Upper lobe of left lung (tissue), 6 donors: Measurements from ENCODE around the gene SRSF6. TPM values are rescaled to one million over a fixed set of nuclear protein-coding genes. Genes with fewer than 3 reads are reported as not detected.
A peak's percentile ranks its signal among the peaks of the same experiment; 100 is the strongest.

Experiments
- ATAC-seq, 2 donors: fragments of 200-7000 bp; cut with Tn5 transposase; one replicate each; pipeline ENCODE4 v1.9.1; 2022; ENCODE audit warnings: mild to moderate bottlenecking in 2 of 2, moderate library complexity in 2 of 2; ENCODE audit not compliant: low FRiP score in 2 of 2
- DNase-seq, 2 donors: peaks; one replicate each; pipeline ENCODE4 v3.0.0-alpha.2; 2019 to 2020
- H3K27ac ChIP-seq, 4 donors: fragments of 200-600 bp; sonication (generic); one replicate each; pipeline ENCODE4 v1.5.1; 2016 to 2019
- H3K27me3 ChIP-seq, 4 donors: fragments of 200-600 bp; sonication (generic); one replicate each; pipeline ENCODE4 v1.5.1; 2017 to 2019
- H3K36me3 ChIP-seq, 4 donors: fragments of 200-600 bp; sonication (generic); one replicate each; pipeline ENCODE4 v1.5.1; 2016 to 2019
- H3K4me1 ChIP-seq, 4 donors: fragments of 200-600 bp; sonication (generic); one replicate each; pipeline ENCODE4 v1.5.1; 2018 to 2019
- H3K4me3 ChIP-seq, 4 donors: fragments of 200-600 bp; sonication (generic); one replicate each; pipeline ENCODE4 v1.5.1; 2017 to 2019; ENCODE audit warnings: mild to moderate bottlenecking in 2 of 4, moderate library complexity in 1 of 4
- H3K9me3 ChIP-seq, 4 donors: fragments of 200-600 bp; sonication (generic); one replicate each; pipeline ENCODE4 v1.5.1; 2018 to 2019
- EP300 ChIP-seq, 4 donors: sonication (generic); formaldehyde crosslinking; IDR thresholded peaks; one replicate each; pipeline ENCODE4 v1.5.1; 2017; ENCODE audit warnings: antibody characterized with exemption in 4 of 4, control low read depth in 2 of 4
- POLR2A ChIP-seq, 4 donors: fragments of 450-650 bp; IDR thresholded peaks; one replicate each; pipeline ENCODE4 v1.5.1; 2016 to 2017; ENCODE audit warnings: antibody characterized with exemption in 4 of 4, mild to moderate bottlenecking in 2 of 4
- POLR2AphosphoS5 ChIP-seq, 2 donors: sonication (generic); formaldehyde crosslinking; IDR thresholded peaks; one replicate each; pipeline ENCODE4 v1.5.1; 2017; ENCODE audit warnings: antibody characterized with exemption in 2 of 2
- WGBS, 2 donors: methylation state at CpG; one replicate each; pipeline ENCODE4 v1.1.5; 2017 to 2018; 5-methylcytosine and 5-hydroxymethylcytosine counted together
- total RNA-seq, 6 donors: library from RNA; depleted of rRNA in 4 of 6; stranded (reverse); fragments of >200 nt in 4 of 6; gene quantifications; one replicate each; pipeline versions ENCODE4 v1.1.0 to v1.2.1, GENCODE V29; 2016 to 2021
- TF ChIP-seq, protein P1 (sequence below), 6 experiments: fragments of 450-650 bp in 4 of 6; fragments of 200-600 bp in 2 of 6; sonication (generic) in 2 of 6; IDR thresholded peaks; one replicate each; pipeline ENCODE4 v1.5.1; 2016 to 2019; ENCODE audit warnings: antibody characterized with exemption in 6 of 6
- donor health status: DM: no; HTN: no; CAD: no; lungs with moderate emphysema.
- donor health status: DM: no; HTN: yes; CAD: no; lungs with severe emphysema.

The SRSF6 gene
- total RNA-seq, 6 donors from 2014 or later: 48.4 to 147 (median 93.2) TPM

DNA sequence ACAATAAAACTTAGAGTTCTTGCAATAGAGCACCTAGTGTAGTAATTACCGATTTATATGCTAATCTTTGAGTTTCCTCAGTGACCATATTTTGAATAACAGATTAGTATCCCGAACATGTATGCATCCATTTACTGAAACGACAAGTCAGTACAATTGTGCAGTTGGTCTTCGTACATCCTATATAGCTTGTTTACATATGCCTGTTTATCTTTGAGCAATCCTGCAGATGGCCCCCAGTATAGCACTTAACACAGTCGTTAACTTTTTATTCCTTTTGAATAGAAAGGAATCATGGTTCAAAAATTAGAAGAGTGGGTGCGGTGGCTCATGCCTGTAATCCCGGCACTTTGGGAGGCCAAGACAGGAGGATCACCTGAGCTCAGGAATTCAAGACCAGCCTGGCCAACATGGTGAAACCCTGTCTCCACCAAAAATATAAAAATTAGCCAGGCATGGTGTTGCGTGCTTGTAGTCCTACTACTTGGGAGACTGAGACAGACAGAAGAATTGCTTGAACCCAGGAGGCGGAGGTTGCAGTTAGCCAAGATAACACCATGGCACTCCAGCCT lies 6.6 kb downstream of the SRSF6 start:
- H3K4me1 ChIP-seq: peaks cover 4 to 17% (median 11%) of the 10 kb centered on the region in 4 donors
- H3K27ac ChIP-seq: no peak overlapping the region
- 89 to 91% methylated on average over 9 of the region's 9 CpGs for WGBS, 2 donors
- H3K36me3 ChIP-seq: peaks cover 36 to 92% (median 66%) of the 10 kb centered on the region in 4 donors
- no peak overlapping the region for H3K4me3 ChIP-seq
- no peaks in the 10 kb centered on the region for H3K27me3 ChIP-seq
- no peak for ATAC-seq
- TF ChIP-seq, protein P1, sequence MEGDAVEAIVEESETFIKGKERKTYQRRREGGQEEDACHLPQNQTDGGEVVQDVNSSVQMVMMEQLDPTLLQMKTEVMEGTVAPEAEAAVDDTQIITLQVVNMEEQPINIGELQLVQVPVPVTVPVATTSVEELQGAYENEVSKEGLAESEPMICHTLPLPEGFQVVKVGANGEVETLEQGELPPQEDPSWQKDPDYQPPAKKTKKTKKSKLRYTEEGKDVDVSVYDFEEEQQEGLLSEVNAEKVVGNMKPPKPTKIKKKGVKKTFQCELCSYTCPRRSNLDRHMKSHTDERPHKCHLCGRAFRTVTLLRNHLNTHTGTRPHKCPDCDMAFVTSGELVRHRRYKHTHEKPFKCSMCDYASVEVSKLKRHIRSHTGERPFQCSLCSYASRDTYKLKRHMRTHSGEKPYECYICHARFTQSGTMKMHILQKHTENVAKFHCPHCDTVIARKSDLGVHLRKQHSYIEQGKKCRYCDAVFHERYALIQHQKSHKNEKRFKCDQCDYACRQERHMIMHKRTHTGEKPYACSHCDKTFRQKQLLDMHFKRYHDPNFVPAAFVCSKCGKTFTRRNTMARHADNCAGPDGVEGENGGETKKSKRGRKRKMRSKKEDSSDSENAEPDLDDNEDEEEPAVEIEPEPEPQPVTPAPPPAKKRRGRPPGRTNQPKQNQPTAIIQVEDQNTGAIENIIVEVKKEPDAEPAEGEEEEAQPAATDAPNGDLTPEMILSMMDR (IDR thresholded peaks at IDR 0.05): no peak
- TF ChIP-seq POLR2AphosphoS5 (IDR thresholded peaks at IDR 0.05) (no peak), EP300 (IDR thresholded peaks at IDR 0.05) (no peak), POLR2A (IDR thresholded peaks at IDR 0.05) (no peak)
- DNase-seq: no peak
- H3K9me3 ChIP-seq: no peaks in the 10 kb centered on the region

DNA sequence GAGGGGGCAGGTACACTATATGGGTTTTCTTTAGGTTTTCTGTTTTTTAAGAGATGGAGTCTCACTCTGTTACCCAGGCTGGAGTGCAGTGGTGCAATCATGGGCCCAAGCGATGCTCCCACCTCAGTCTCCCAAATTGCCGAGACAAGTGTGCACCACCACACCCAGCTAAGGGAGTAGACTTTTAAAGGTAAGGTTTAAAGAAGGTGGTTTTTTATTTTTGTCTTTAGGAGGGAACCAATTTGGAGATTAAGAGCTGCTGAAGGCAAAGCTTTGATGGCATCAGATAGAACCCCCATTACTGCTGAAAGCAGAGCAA lies 7.9 kb downstream of the SRSF6 start:
- DNase-seq (no peak), ATAC-seq (no peak)
- peaks cover 30 to 90% (median 54%) of the 10 kb centered on the region in 4 donors for H3K36me3 ChIP-seq
- H3K4me1 ChIP-seq: peaks cover 0 to 13% (median 7%) of the 10 kb centered on the region in 4 donors
- 95 to 97% methylated on average over 2 of the region's 2 CpGs for WGBS, 2 donors
- TF ChIP-seq, protein P1 (IDR thresholded peaks at IDR 0.05): no peak
- TF ChIP-seq EP300 (IDR thresholded peaks at IDR 0.05) (no peak), POLR2A (IDR thresholded peaks at IDR 0.05) (no peak), POLR2AphosphoS5 (IDR thresholded peaks at IDR 0.05) (no peak)
- no peak overlapping the region for H3K27ac ChIP-seq
- no peaks in the 10 kb centered on the region for H3K9me3 ChIP-seq
- H3K4me3 ChIP-seq: no peak overlapping the region
- no peaks in the 10 kb centered on the region for H3K27me3 ChIP-seq

DNA sequence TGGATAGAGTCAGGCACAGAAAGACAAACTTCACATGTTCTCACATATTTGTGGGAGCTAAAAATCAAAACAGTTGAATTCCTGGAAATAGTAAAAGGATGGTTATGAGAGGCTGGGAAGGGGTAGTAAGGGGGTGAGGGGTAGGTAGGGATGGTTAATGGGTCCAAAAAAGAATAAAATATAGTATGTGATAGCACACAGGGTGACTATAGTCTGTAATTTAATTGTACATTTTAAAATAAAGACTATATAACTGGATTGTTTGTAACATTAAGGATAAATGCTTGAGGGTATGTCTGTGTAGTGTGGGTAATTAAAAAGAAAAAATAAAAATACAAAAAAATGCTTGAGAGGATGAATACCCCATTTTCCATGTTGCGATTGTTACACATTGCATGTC lies 9.9 kb downstream of the SRSF6 start:
- Histone ChIP-seq H3K27me3 (no peaks in the 10 kb centered on the region), H3K4me3 (no peak overlapping the region), H3K4me1 (peaks cover 0 to 14% (median 3%) of the 10 kb centered on the region in 4 donors), H3K9me3 (no peaks in the 10 kb centered on the region), H3K27ac (no peak overlapping the region), H3K36me3 (peaks cover 14 to 71% (median 40%) of the 10 kb centered on the region in 4 donors)
- ATAC-seq (no peak), DNase-seq (no peak)
- TF ChIP-seq, protein P1 (IDR thresholded peaks at IDR 0.05): no peak
- TF ChIP-seq POLR2A (IDR thresholded peaks at IDR 0.05) (no peak), EP300 (IDR thresholded peaks at IDR 0.05) (no peak), POLR2AphosphoS5 (IDR thresholded peaks at IDR 0.05) (no peak)
- 94 to 96% methylated on average over 1 of the region's 1 CpG for WGBS, 2 donors

DNA sequence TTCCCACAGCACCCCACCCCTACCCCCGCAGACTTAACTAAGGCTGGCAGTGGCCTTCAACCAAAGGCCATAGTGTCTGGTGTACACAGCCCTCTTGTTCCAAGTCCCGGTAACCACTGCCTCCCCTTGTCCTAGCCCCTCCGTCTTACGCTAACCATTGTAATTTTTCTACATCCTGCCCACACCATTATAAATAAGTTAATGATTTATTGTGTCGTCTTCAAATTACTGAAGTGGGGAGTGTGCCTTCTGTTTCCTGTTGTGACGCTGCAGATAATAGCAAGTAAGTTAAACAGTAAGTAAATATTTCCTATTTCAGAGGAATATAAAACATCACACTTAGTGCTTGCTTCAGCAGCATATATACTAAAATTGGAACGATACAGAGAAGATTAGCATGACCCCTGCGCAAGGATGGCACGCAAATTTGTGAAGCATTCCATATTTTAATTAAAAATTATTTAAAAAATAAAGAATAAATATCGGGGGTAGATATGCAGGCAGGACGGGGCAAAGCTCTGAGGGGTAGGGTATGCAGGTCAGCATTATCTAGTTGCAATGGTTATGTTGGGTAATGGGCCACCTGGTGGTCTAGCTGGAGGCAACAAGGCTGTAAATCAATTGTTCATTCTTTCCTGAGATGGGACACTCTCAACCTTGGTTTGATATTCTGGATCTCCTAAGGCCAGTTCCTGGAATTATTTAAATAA lies 15.1 kb downstream of the SRSF6 start:
- TF ChIP-seq POLR2A (IDR thresholded peaks at IDR 0.05): no peak
- no peak for TF ChIP-seq EP300 (IDR thresholded peaks at IDR 0.05)
- TF ChIP-seq POLR2AphosphoS5 (IDR thresholded peaks at IDR 0.05): no peak
- TF ChIP-seq, protein P1 (IDR thresholded peaks at IDR 0.05): no peak
- no peak for ATAC-seq
- H3K36me3 ChIP-seq: peaks cover 0 to 22% (median 4%) of the 10 kb centered on the region in 4 donors
- DNase-seq: no peak
- peak overlapping the region in 1 of 4 donors; percentile 13 for H3K27ac ChIP-seq
- H3K4me1 ChIP-seq: peaks cover 0 to 3% (median 2%) of the 10 kb centered on the region in 4 donors
- no peaks in the 10 kb centered on the region for H3K27me3 ChIP-seq
- H3K9me3 ChIP-seq: no peaks in the 10 kb centered on the region
- 59 to 60% methylated on average over 11 of the region's 11 CpGs for WGBS, 2 donors
- no peak overlapping the region for H3K4me3 ChIP-seq

DNA sequence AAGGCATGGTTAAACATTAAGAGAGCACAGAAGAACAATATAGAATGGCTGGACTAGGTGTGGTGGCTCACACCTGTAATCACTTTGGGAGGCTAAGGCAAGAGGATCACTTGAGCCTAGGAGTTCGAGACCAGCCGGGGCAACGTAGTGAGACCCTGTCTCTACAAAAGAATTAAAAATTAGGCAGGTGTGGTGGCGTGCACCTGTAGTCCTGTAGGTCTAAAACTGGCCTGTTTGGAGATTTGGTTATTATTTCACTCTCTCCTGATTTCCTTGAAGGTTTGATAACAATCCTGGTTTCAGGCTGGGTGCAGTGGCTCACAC lies 15.6 kb downstream of the SRSF6 start:
- Histone ChIP-seq H3K27ac (no peak overlapping the region), H3K9me3 (no peaks in the 10 kb centered on the region), H3K27me3 (no peaks in the 10 kb centered on the region), H3K36me3 (peaks cover 0 to 18% (median 3%) of the 10 kb centered on the region in 4 donors), H3K4me1 (peaks cover 0 to 3% (median 2%) of the 10 kb centered on the region in 4 donors), H3K4me3 (no peak overlapping the region)
- ATAC-seq (no peak), DNase-seq (no peak)
- 97 to 99% methylated on average over 4 of the region's 4 CpGs for whole genome bisulfite sequencing, 2 donors
- no peak for TF ChIP-seq POLR2A (IDR thresholded peaks at IDR 0.05)
